SK-N-SH (cell line): ENCODE measurements around the gene CCDC38.

Experiments used
- CTCF ChIP-seq: fragments of 200-600 bp; sonication (generic); IDR thresholded peaks from 2 replicates; pipeline ENCODE4 v1.6.1; 2017; ENCODE audit warnings: antibody characterized with exemption, mild to moderate bottlenecking, moderate library complexity
- EP300 ChIP-seq, 2 experiments: IDR thresholded peaks; 2 replicates each; pipeline versions ENCODE4 v1.4.0 to v1.6.1; 2012; ENCODE audit warnings: borderline replicate concordance in 1 of 2, low read depth in 1 of 2, low read length in 1 of 2
- EZH2phosphoT487 ChIP-seq: fragments of 200-600 bp; sonication (generic); IDR thresholded peaks from 2 replicates; pipeline ENCODE4 v1.6.1; 2017; ENCODE audit warnings: low read depth, mixed run types, mild to moderate bottlenecking, antibody characterized with exemption, moderate library complexity, borderline replicate concordance
- FOXM1 ChIP-seq: IDR thresholded peaks from 2 replicates; pipeline ENCODE4 v1.4.0; 2012; ENCODE audit warnings: low read depth, mild to moderate bottlenecking
- GABPA ChIP-seq: IDR thresholded peaks from 2 replicates; pipeline ENCODE4 v1.4.0; 2012; ENCODE audit warnings: low read depth, mild to moderate bottlenecking
- JUND ChIP-seq: IDR thresholded peaks from 2 replicates; pipeline ENCODE4 v1.4.0; 2012
- NFIC ChIP-seq: IDR thresholded peaks from 2 replicates; pipeline ENCODE4 v1.4.0; 2012; ENCODE audit warnings: borderline replicate concordance
- POLR2AphosphoS5 ChIP-seq: IDR thresholded peaks from 2 replicates; pipeline ENCODE4 v1.6.1; 2012; ENCODE audit warnings: low read depth, low read length
- RAD21 ChIP-seq: IDR thresholded peaks from 2 replicates; pipeline ENCODE4 v1.6.1; 2012; ENCODE audit warnings: mild to moderate bottlenecking, low read length
- RFX5 ChIP-seq: IDR thresholded peaks from 2 replicates; pipeline ENCODE4 v1.6.1; 2012; ENCODE audit warnings: mild to moderate bottlenecking, improper control_type of control experiment, low read length
- SIN3A ChIP-seq: IDR thresholded peaks from 2 replicates; pipeline ENCODE4 v1.6.1; 2012; ENCODE audit warnings: low read depth, mild to moderate bottlenecking, low read length, moderate library complexity, borderline replicate concordance
- TEAD4 ChIP-seq: IDR thresholded peaks from 2 replicates; pipeline ENCODE4 v1.4.0; 2012; ENCODE audit warnings: mild to moderate bottlenecking, borderline replicate concordance; ENCODE audit not compliant: insufficient read depth
- YY1 ChIP-seq: IDR thresholded peaks from 2 replicates; pipeline ENCODE4 v1.4.0; 2012; ENCODE audit warnings: low read depth, mild to moderate bottlenecking
- ZBTB33 ChIP-seq: IDR thresholded peaks from 2 replicates; pipeline ENCODE4 v1.4.0; 2012; ENCODE audit warnings: low read depth, borderline replicate concordance

- TF ChIP-seq YY1: no peak
- TF ChIP-seq JUND: no peak
- no peak for TF ChIP-seq EP300 (IDR thresholded peaks at IDR 0.05; ENCODE audit: borderline replicate concordance in 1 of 2, low read depth in 1 of 2, low read length in 1 of 2)
- no peak for TF ChIP-seq CTCF
- no peak for TF ChIP-seq POLR2AphosphoS5
- no peak for TF ChIP-seq RFX5
- no peak for TF ChIP-seq GABPA
- TF ChIP-seq EZH2phosphoT487: no peak
- no peak for TF ChIP-seq ZBTB33
- TF ChIP-seq RAD21: no peak
- TF ChIP-seq NFIC: no peak
- TF ChIP-seq FOXM1: no peak
- TF ChIP-seq SIN3A: no peak
- no peak for TF ChIP-seq TEAD4
Measured at GRCh38 chr12:95884998-95885397, 57.4 kb downstream of the CCDC38 start.
